ENCODE measurements around the gene STRAP. TPM values are rescaled to one million over a fixed set of nuclear protein-coding genes. Genes with fewer than 3 reads are reported as not detected.

STRAP gene
- total and polyA plus RNA-seq, 2 of the 4 experiments (the other 2 are of a cell fraction) = 82.1 to 98.1 TPM

DNA sequence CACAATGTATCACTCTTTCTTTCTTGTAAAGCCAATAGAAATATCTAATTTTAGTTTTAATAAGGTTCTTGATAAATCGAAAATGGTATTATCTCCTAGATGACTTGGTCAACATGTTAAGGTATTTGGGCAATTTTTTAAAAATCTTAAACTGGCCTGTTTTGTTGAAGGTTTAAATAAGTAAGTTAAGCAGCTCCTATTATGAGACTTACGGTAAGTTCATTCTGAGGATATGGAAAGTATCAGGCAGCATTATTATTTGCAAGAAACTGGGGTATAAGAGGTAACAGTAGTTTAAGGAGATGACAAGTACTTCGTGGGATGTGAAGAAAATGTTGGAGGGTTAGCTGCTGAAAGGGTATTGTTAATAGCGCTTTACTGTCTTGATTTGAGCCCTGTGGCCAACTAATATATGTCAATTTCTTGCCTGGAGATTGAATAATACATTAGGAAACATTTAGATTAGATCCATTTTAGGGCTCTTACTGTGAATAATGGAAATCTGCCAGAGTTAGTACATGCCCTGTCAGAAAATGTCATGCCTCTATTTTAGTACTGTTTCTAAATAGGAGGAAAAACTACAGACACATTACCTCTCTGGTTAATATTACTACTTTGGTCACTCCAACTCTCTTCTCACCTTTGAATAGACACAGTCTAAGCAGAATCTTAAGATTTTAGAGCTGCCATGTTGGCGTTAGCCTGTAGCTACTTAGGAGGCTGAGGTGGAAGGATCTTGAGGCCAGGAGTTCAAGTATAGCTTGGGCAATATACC lies 5.0 kb downstream of the STRAP start:
- H3K79me1 ChIP-seq (ENCODE audit: low read depth in 1 of 2, low read length in 2 of 2) = peaks cover 6 to 31% of the 10 kb centered on the region in 2 experiments; a peak in 3 of 4 replicates
- H2AK9ac ChIP-seq (replicated peaks; ENCODE audit: low read depth, low read length, poor library complexity) = no peak overlapping the region
- no TSS peak for BruUV-seq (replicated peaks)
- POLR2A ChIA-PET (ENCODE audit: unreplicated experiment) = interaction anchor here (0.7 kb wide), 1 partner anchor 180 kb away, joined by 5 read pairs; no protein-coding TSS in a partner anchor
- no peak overlapping the region for H2BK5ac ChIP-seq (ENCODE audit: low read depth, low read length, poor library complexity, severe bottlenecking)
- H3K4me2 ChIP-seq (ENCODE audit: low read depth, low read length) = no peak overlapping the region
- H3K56ac ChIP-seq (ENCODE audit: extremely low read depth, insufficient read depth, low read length) = no peak overlapping the region
- H2AFZ ChIP-seq (replicated peaks; ENCODE audit: low read length, poor library complexity) = no peak overlapping the region
- H2BK20ac ChIP-seq (ENCODE audit: low read depth, low read length) = no peak overlapping the region
- peaks cover 9% of the 10 kb centered on the region for H3K4me1 ChIP-seq (ENCODE audit: control insufficient read depth, insufficient read depth, low read length)
- no peak overlapping the region for H3K4me3 ChIP-seq (ENCODE audit: insufficient read depth, low read depth, low read length)
- ATAC-seq (ENCODE audit: low read depth) (no peak), DNase-seq (no peak)
- H4K8ac ChIP-seq (ENCODE audit: low read depth in 2 of 2, low read length in 2 of 2) = no peak overlapping the region
- CTCF ChIA-PET = interaction anchor here (0.6 kb wide), 1 partner anchor 129 kb away, joined by 4 read pairs; no protein-coding TSS in a partner anchor
- H4K20me1 ChIP-seq (ENCODE audit: insufficient read depth, low read length) = peaks cover 57% of the 10 kb centered on the region
- peaks cover 15% of the 10 kb centered on the region for H3K36me3 ChIP-seq (ENCODE audit: control insufficient read depth, insufficient read depth, low read length)
- no peaks in the 10 kb centered on the region; the same call in 1 of the 2 replicates for H3K9me1 ChIP-seq (ENCODE audit: insufficient read depth, low read length)
- no peak overlapping the region for H3K27ac ChIP-seq (ENCODE audit: insufficient read depth, low read length)
- no peak overlapping the region for H2BK120ac ChIP-seq (ENCODE audit: low read depth, low read length)
- no peak overlapping the region for H4K91ac ChIP-seq (ENCODE audit: insufficient read depth, low read depth, low read length)
- TF ChIP-seq CEBPB (IDR thresholded peaks at IDR 0.05; ENCODE audit: low read depth, low read length) (no peak), RFX5 (IDR thresholded peaks at IDR 0.05; ENCODE audit: low read depth, low read length) (no peak)
- no peak overlapping the region for H4K5ac ChIP-seq (ENCODE audit: low read depth, low read length)
- intact Hi-C loops (cut with micrococcal nuclease) = no loop called here
- dilution Hi-C loops (cut with HindIII; ENCODE audit: low sequenced_read_pairs, unreplicated experiment) = no loop called here
- H3K9ac ChIP-seq (ENCODE audit: low read depth, low read length) = no peak overlapping the region
- in situ Hi-C loops (cut with MboI; ENCODE audit: low sequenced_read_pairs) = loop anchor here (25.0 kb wide), 1 partner anchor 1100 kb away; no protein-coding TSS in a partner anchor
- no peak overlapping the region for H3K14ac ChIP-seq (replicated peaks; ENCODE audit: low read depth, low read length)
- H3K27me3 ChIP-seq (ENCODE audit: control insufficient read depth, insufficient read depth, low read length) = no peaks in the 10 kb centered on the region
- H2AK5ac ChIP-seq (ENCODE audit: low read depth, low read length) = no peak overlapping the region
- no peak overlapping the region for H3K18ac ChIP-seq (ENCODE audit: low read depth, low read length)
- no CpG with 5 or more reads among the region's 5 CpGs for WGBS, 2 experiments (ENCODE audit: extremely low coverage in 2 of 2, insufficient read length in 1 of 2)
- H3K9me3 ChIP-seq (ENCODE audit: control insufficient read depth, insufficient read depth, low read length) = no peaks in the 10 kb centered on the region
- no peak overlapping the region for H3K4ac ChIP-seq (ENCODE audit: low read depth, low read length)
- H2BK15ac ChIP-seq (ENCODE audit: low read depth, low read length) = no peak overlapping the region
- H3K23ac ChIP-seq (ENCODE audit: low read depth, low read length) = no peak overlapping the region

All from IMR-90 (cell line).